Eye (tissue), 1 donor: ENCODE results near the gene UNC13A.
"Not testable (repeated sequence)": the region's sequence is repeated elsewhere in the genome, so short reads cannot be mapped to it uniquely, and the experiment has no call there.

Source experiments
- DNase-seq: peaks from one replicate; pipeline ENCODE4 v3.0.0-alpha.2; 2015

The UNC13A gene

GRCh38 chr19:17562097-17562496 lies 126.1 kb downstream of the UNC13A start:
- no peak for DNase-seq

- no peak for DNase-seq
Observed at GRCh38 chr19:17560205-17560595, 128.0 kb downstream of the UNC13A start.

GRCh38 chr19:17557466-17557865 lies 130.7 kb downstream of the UNC13A start:
- DNase-seq, result no peak

- DNase-seq, result no peak
Observed at GRCh38 chr19:17556995-17557394, 131.2 kb downstream of the UNC13A start.

- DNase-seq, result peak; percentile 63
Observed at GRCh38 chr19:17555929-17556813, 132.0 kb downstream of the UNC13A start.

- DNase-seq, result peak; percentile 99
Observed at GRCh38 chr19:17555480-17555928, 132.7 kb downstream of the UNC13A start, which contains the start of gene COLGALT1. Gene COLGALT1, plus strand, starts transcription at chr19:17555649. Its CDS starts 65 bp downstream, at chr19:17555714.

- DNase-seq, result no peak
Observed at GRCh38 chr19:17554968-17555479, 133.1 kb downstream of the UNC13A start.

- peak; percentile 53 for DNase-seq
Observed at GRCh38 chr19:17553256-17553655, 134.9 kb downstream of the UNC13A start.

GRCh38 chr19:17552735-17553134 lies 135.4 kb downstream of the UNC13A start:
- DNase-seq, result not testable (repeated sequence)
